ENCODE measurements around the gene CALCR.

The CALCR gene

GRCh38 chr7:93538061-93538460 lies 36.5 kb downstream of the CALCR start:
- Histone ChIP-seq H3K36me3 (ENCODE audit: insufficient read depth, low read length) (no peaks in the 10 kb centered on the region), H3F3A (ENCODE audit: insufficient read depth, low read length) (no peaks in the 10 kb centered on the region), H3K4me2 (ENCODE audit: low read length) (no peak overlapping the region), H3K79me2 (ENCODE audit: insufficient read depth, low read length) (no peaks in the 10 kb centered on the region), H3K27ac (ENCODE audit: low read depth, low read length, poor library complexity, severe bottlenecking) (no peak overlapping the region), H3K9me3 (ENCODE audit: low read length) (no peaks in the 10 kb centered on the region), H3K9ac (ENCODE audit: low read length) (no peak overlapping the region), H2AFZ (ENCODE audit: low read length) (no peak overlapping the region), H3K4me3 (ENCODE audit: low read depth, low read length, poor library complexity, severe bottlenecking) (no peak overlapping the region), H3K4me1 (ENCODE audit: insufficient read depth, low read length, severe bottlenecking) (no peaks in the 10 kb centered on the region), H3K27me3 (ENCODE audit: insufficient read depth, low read length) (no peaks in the 10 kb centered on the region), H3K9me2 (ENCODE audit: low read depth, low read length) (no peaks in the 10 kb centered on the region), H4K20me1 (ENCODE audit: insufficient read depth, low read length) (no peaks in the 10 kb centered on the region)
- TF ChIP-seq EZH2 (IDR thresholded peaks at IDR 0.05; ENCODE audit: borderline replicate concordance, low read length): no peak
- TF ChIP-seq CTCF (IDR thresholded peaks at IDR 0.05; ENCODE audit: low read length): no peak

- Histone ChIP-seq H3K27me3 (ENCODE audit: insufficient read depth, low read length) (no peaks in the 10 kb centered on the region), H4K20me1 (ENCODE audit: insufficient read depth, low read length) (no peaks in the 10 kb centered on the region), H3K79me2 (ENCODE audit: insufficient read depth, low read length) (no peaks in the 10 kb centered on the region), H3K9ac (ENCODE audit: low read length) (no peak overlapping the region), H3K9me2 (ENCODE audit: low read depth, low read length) (no peaks in the 10 kb centered on the region), H3K4me1 (ENCODE audit: insufficient read depth, low read length, severe bottlenecking) (no peaks in the 10 kb centered on the region), H3K27ac (ENCODE audit: low read depth, low read length, poor library complexity, severe bottlenecking) (no peak overlapping the region), H2AFZ (ENCODE audit: low read length) (no peak overlapping the region), H3K9me3 (ENCODE audit: low read length) (no peaks in the 10 kb centered on the region), H3K4me3 (ENCODE audit: low read depth, low read length, poor library complexity, severe bottlenecking) (no peak overlapping the region), H3K4me2 (ENCODE audit: low read length) (no peak overlapping the region), H3K36me3 (ENCODE audit: insufficient read depth, low read length) (no peaks in the 10 kb centered on the region), H3F3A (ENCODE audit: insufficient read depth, low read length) (no peaks in the 10 kb centered on the region)
- TF ChIP-seq EZH2 (IDR thresholded peaks at IDR 0.05; ENCODE audit: borderline replicate concordance, low read length) (no peak), CTCF (IDR thresholded peaks at IDR 0.05; ENCODE audit: low read length) (no peak)
Measured at GRCh38 chr7:93535616-93536015, 38.9 kb downstream of the CALCR start.

GRCh38 chr7:93530701-93531100 lies 43.8 kb downstream of the CALCR start:
- Histone ChIP-seq H3F3A (ENCODE audit: insufficient read depth, low read length) (no peaks in the 10 kb centered on the region), H3K4me2 (ENCODE audit: low read length) (no peak overlapping the region), H3K9me3 (ENCODE audit: low read length) (no peaks in the 10 kb centered on the region), H3K79me2 (ENCODE audit: insufficient read depth, low read length) (no peaks in the 10 kb centered on the region), H4K20me1 (ENCODE audit: insufficient read depth, low read length) (no peaks in the 10 kb centered on the region), H3K9me2 (ENCODE audit: low read depth, low read length) (no peaks in the 10 kb centered on the region), H3K27me3 (ENCODE audit: insufficient read depth, low read length) (no peaks in the 10 kb centered on the region), H3K36me3 (ENCODE audit: insufficient read depth, low read length) (no peaks in the 10 kb centered on the region), H2AFZ (ENCODE audit: low read length) (no peak overlapping the region), H3K9ac (ENCODE audit: low read length) (no peak overlapping the region), H3K27ac (ENCODE audit: low read depth, low read length, poor library complexity, severe bottlenecking) (no peak overlapping the region), H3K4me3 (ENCODE audit: low read depth, low read length, poor library complexity, severe bottlenecking) (no peak overlapping the region), H3K4me1 (ENCODE audit: insufficient read depth, low read length, severe bottlenecking) (no peaks in the 10 kb centered on the region)
- TF ChIP-seq EZH2 (IDR thresholded peaks at IDR 0.05; ENCODE audit: borderline replicate concordance, low read length) (no peak), CTCF (IDR thresholded peaks at IDR 0.05; ENCODE audit: low read length) (no peak)

All from OCI-LY1 (cell line).